IPS-NIHi11 (cell line): Measurements from ENCODE around the gene ULK4.
A peak's percentile ranks its signal among the peaks of the same experiment; 100 is the strongest.

Source experiments
- DNase-seq: peaks from one replicate; pipeline ENCODE4 v3.0.0; 2012; ENCODE audit warnings: mixed read lengths, low spot score

The ULK4 gene

DNA sequence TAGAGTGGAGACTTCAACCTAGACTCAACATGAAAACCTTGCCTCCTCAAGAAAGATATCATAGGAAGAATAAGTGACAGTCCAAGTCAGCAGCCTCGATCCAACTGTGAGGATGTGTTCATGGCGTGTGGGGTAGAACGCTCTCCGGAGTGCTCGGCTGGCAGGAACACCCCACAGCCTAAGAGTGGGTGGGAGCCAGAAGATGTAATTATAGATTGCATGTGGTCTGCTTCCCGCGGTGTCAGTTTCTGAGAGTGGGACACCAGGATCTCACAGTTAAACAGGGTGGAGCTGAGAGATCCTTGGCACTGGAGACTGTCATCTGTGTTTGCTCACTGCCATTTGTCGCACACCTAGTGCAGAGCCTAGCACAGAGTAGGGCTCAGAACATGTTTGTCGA lies 604.6 kb downstream of the ULK4 start:
- DNase-seq, result no peak

DNA sequence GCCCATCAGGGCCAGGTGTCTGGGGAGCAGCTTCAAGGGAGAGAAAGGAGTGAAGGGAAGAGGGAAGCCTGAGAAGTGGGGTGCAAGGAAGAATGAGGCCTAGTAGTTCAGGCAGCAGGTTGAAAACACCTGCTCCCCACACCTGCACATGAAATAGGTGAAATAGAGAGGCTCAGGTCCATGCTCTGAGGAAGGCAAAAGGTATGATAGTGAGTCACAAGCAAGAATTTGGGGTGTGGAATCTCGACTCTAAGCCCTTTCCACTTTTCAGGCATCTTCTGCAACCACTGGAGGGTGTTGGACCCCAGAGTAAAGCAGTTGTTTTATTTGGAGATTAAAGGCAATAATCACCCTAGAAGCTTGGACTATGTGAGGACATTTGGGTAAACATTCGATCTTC lies 605.1 kb downstream of the ULK4 start:
- no peak for DNase-seq

DNA sequence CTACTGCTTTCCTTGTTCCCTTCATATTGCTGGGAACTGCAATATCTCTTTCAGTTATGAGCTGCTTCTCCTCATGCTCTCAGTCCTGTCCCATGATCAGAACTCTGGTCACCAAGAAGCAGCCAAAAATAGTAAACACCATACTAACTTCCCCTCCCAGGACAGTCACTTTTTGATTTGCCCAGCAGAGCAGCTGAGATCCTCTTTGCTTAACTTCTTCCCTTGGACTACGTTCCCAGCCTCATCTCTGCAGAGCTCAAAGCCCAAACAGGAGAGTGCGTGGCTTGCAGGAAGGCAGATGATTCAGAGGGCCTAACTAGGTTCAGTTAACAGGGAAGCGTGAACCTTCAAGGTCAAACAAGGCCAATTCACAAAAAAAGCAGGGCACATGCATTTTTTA lies 609.4 kb downstream of the ULK4 start:
- no peak for DNase-seq

DNA sequence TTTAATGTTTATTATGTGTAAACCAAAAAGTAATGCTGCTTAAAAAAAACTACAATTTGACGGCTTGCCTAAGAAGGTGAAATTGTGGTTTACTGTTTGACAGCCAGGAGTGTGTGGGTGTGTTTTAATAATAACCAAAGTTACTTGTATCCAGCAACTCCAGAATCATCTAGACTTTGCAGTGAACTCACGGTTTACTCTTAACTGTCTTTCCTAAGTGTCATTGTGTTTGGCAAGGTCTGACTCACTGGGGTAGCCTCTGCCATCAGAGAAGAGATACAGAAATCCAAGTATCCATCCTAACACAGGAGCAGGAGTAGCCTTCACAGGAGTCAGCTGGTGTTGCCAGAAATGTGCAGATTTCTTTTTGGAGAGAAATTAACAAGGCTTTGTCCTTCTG lies 611.5 kb downstream of the ULK4 start:
- DNase-seq, result no peak

DNA sequence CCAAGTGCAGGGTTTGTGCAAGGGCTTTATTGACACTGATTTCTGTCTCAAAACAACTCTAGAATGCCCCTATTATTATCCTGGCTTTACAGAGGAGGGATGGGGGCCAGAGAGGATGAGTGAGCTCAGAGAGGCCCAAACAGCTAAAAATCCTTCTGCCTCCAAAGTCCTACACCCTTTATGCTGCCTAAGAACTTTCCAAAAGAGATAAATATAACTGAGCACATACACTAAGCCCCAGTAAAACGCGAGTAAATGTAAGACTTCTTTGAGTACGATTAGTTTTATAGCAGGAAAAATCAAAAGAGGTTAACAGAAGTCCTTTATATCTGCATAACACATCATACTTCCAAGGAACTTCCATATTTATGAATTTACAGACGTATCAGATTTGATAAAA lies 613.5 kb downstream of the ULK4 start:
- no peak for DNase-seq

DNA sequence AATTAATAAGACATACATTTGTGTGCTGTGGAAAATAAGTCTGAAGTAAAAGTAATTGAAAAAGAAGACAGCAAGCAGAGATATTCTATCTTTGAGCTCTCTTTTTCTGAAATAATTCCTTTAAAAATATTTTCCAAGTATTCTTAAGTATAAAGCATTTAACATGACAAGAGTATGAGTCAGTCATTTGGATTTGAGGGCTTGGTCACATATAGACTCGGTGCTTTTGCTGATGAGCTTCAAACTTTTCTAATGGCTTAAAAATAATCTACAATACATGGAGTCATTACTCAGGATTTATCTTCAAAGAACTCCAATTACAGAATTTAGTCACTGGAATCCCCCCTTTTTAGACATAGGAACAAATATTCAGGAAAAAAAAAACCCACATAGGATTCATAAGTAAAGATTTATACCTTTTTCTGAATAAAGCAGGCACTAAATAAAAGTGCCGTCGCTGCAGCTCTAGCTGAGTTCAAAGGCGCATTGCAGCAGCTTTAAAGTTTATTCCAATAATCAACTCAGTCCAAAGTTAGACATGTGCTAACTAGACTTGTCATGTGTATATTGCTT lies 615.1 kb downstream of the ULK4 start:
- no peak for DNase-seq

DNA sequence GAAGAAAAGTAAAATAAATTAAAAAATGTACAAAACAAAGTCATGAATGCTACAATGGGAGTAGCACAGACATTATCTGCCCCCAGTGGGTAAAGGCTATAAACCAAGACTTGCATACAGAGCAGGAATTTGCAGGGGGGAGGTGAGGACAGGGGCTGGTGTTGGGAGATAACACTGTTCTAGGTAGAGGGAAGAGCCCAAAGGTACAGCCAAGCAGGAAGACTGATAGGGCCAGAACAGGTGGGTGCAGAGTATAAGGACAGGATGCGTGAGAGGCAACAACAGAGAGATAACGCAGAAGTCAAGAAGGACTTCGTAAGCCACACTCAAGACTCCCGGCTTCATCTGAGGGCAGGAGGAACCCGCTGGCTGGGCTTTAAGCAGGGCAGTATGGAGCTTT lies 616.1 kb downstream of the ULK4 start:
- DNase-seq, result no peak

DNA sequence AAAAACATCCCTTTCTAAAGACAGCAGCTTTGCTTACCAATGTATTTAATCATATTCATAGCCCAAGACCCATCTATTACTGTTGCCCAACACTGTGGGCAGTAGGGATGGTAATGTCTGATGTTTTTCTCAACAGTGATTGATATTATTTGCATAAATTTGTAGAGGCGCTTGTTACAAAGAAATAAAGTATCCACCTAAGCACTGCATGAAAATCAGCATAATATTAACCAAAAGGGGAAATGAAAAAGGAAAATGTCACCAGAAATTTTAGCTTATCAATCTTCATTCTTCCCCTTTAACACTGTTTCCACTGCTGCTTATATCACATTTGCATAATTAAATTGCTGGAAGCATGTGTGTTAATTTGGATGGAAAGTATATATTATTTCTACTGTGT lies 622.1 kb downstream of the ULK4 start:
- DNase-seq, result no peak

DNA sequence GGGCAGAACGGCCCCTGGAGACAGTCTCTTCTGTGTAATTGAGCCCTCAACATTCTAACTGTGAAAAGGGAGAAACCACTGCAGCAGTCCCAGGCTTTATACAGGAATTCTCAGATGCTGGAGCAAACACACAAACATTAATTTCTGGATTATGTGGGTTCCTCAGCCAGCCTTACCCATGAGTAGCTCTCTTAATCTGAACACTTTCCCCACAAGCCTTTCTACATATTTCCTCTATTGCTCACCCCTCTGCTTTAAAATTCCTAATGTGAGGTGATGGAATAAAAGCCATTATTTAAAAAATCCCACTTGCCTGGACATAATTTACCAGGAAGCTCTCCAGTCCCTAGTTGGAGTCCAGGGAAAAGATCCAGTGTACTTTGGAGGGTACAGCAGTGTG lies 623.6 kb downstream of the ULK4 start:
- no peak for DNase-seq

DNA sequence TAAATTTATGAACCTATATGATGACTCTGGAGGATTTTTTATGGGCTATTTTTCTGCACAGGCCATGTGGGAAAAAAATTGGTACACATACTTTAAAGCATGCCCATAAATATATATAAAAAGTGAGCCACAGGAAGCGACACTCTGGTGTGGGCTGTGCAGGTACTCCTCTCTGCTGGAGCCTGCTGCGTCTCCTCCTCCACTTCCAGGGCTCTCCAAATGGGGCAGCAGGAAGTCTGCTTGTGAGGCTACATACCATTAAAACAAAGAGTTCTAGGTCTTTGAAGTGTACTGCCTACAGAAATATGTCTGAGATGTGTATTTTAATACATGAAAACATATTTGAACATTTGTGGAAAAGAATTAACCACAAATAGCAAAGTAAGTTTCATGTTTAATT lies 627.5 kb downstream of the ULK4 start:
- DNase-seq, result peak; percentile 28

DNA sequence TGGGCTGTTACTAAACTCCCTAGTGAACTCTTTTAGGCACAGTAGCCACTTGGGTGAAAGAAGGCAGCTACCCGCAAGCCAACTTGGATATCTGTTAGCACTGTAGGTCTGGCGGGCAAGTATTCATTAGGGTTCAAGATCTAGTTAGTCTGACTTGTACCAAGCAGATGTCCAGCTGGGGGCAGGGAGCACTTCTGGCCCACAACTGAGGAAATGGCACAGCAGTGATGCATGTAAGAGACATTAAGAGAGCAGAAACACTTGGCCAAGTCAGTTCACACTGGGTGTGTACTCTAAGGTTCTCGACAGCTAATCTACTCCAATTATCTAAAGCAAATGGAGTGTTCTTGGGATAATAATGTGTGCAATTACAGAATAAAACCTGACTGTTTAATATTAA lies 630.9 kb downstream of the ULK4 start:
- DNase-seq, result no peak

DNA sequence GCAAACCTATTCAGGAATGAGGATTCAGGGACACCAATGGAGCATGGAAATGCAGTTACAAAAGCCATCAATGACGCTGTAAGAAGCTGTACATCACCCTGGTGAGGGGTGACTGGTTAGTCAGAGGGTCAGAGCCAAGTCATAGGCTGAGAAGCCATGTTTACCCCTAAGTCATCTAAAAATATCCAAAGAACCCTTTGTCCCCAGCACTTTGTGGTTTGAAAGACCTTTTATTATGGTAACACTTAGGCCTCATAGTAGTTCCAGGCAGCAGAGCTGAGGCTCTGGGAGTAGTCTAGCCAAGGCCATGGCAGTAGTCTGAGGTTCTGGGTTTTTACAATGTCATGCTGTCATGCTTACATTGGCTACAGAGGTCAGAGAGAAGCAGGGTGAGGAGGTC lies 631.4 kb downstream of the ULK4 start:
- DNase-seq, result no peak

DNA sequence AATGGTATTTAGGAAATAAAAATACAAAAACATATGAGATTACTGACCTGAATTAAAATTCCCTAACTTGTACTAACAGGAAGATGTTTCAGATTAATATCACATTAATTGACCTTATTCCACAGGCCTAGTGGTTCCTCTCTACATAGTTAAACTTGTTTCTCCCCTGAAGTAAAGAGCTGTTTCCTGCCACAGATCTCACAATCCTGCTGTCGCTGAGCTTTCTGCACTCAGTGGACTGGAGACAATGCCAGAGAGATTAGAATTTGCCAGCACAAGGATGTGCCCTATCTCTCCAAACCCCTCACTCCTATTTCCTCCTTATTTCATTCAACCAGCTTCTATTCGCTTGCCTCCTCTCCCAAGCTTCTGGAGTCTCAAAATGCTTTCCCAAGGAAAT lies 632.0 kb downstream of the ULK4 start:
- DNase-seq, result no peak

DNA sequence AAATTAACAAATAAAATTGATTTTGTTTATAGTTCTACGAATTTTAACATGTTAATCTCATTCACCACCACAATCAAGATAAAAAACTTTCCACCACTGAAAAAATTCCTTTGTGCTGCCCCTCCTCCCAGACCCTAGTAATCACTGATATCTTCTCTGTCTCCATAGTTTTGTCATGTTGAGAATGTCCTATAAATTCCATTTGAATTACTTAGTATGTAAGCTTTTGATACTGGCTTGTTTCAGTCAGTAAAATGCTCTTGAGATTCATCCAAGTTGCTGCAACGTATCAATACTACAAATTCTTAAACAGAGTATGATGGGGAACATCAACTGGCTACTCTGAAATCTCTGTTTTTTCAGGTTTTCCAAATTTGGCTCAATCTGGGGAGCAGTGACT lies 633.0 kb downstream of the ULK4 start:
- DNase-seq, result no peak

DNA sequence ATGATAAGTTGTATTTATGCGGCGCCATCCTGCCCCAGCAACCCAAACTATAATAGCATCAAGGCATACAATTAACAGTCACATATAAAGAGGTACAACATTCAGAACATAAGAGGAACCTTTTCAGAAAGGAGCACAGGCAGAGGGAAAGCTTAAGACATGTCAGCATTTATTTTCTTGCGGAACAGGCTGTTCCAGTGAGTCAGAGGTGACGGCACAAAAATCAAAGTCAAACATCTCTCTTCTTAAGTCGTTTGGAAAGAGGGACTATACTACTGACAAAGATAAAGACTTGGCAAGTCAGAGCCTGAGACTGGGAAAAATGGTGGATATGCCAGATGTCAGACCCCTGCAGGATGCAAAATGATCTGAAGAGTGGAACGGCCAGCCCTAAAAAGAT lies 634.2 kb downstream of the ULK4 start:
- DNase-seq, result no peak

DNA sequence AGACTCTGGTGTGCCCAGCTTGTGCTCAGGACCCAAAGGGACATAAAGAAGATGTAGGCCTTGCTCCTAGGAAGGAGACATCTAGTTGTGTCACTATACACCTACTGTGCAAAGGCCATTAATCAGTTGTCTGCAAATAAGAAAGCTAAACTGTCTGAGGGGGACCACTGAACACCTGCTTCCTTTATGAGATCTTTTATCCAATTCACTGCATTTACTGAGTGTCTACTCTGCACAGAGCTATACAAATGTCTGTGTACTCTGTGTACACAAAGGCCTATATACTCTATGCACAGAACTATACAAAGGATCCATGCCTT lies 637.8 kb downstream of the ULK4 start:
- DNase-seq, result no peak

DNA sequence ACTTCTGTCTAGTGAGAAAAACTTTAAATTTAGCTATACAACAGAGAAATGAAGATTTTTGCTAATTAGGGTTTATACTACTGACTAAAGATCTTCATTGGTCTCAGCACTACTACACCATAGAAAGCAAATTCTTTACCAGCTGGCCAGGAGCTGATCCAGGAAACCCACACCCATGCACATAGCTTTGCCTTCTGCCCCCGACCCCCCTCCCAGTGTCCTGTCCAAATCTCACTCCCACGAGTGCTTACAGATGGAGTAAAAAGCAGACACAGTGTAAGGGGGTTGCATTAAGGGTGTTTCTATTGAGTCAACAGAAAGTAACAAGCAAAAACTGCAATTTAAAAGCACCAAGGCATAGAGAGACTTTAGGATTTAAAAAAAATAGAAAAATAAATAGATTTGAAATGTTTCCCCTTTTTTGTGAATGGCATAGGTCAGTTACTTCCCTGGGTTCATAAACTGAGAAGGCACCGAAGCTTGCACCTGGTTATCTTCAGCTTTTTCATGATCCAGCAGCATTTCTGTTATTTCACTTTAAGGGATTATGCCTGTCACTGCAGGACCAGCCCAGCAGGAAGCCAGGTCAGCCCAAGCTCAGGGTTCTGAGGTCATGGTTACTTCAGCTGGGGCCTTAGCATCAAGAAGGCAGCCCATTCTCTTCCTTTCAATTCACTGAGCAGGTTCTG lies 638.3 kb downstream of the ULK4 start:
- peak; percentile 16 for DNase-seq

DNA sequence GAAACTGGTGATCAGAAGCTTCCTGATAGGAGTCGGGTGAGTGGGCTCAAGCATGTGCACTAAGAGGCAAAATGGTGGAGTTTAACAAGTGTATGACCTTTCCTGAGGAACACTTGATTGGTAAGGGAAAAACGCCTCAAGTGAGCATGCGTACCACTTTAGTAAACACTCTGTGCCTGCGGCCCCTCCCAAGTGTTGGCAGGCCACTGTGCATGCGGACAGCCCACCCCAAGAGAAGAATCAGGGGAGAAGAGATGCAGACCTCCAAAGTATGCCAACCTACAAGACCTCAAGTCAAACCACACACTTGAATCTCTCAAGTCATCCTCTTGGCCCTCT lies 640.3 kb downstream of the ULK4 start:
- no peak for DNase-seq

DNA sequence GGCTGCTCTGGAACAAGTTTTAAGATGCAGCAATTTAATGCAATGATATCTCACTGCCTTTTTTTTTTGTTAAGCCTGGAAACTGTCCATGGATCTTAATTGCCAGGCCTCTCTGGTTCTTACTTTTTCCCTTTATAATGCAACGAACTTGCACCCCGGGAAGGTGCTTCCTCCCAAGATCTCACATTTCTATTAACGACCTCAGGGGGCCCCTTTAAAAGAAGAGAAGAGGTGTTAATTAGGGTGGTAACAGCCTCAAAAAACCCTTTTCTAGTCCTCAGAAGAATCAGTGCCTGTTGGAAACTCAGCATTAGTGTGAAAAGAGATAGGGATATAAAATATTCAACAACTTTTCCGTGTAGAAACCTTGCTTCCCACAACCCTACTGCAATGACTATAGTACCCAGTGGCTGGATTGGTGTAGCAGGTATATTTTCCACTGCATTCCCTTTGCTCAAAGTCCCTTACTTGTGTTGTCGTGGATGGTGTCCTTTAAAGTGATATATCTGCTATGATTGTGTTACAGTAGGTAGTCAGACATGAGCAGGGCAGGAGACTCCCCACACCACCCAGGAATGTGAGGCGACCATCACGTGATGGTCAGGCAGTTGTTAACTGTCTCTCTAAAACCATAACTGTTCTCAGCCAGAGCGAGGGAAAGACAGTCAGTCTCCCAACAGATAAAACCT lies 640.8 kb downstream of the ULK4 start:
- peak; percentile 26 for DNase-seq

DNA sequence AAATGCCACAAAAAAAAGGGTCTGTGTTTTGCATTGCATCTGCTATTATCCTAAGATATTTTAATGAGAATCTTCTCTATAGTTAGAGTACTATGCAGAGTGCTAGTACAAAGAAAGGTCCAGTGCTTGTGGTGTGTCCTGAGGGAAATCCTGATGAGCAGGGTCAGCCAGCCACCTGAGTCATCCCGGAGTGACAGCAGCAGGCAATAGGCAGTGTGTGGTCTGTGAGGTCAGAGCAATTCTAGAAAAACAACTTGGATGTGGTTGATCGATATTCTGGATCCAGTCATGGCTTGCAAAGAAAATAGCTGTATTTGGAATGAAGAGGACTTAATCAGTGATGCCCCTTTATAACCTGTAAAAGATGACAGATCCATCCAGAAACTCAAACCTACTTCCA lies 643.4 kb downstream of the ULK4 start:
- DNase-seq, result no peak

DNA sequence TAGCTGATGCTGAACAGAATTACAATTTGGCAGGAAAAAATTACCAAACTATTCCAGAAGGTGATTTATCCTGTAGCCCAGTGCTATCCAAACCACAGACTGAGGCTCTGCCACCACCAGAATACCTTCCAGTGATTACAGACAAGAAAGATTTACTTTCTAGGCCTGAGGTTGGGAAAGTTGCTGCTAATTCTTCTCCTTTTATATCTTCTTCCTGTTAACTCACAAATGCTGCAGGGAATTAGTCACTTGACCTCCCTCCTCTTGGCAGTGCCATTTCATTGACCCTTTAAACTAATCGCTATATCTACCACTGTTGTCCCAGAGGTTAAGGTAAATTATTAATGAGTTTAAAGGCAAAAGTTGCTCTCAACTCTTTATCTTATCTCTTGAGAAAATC lies 644.2 kb downstream of the ULK4 start:
- DNase-seq, result no peak

DNA sequence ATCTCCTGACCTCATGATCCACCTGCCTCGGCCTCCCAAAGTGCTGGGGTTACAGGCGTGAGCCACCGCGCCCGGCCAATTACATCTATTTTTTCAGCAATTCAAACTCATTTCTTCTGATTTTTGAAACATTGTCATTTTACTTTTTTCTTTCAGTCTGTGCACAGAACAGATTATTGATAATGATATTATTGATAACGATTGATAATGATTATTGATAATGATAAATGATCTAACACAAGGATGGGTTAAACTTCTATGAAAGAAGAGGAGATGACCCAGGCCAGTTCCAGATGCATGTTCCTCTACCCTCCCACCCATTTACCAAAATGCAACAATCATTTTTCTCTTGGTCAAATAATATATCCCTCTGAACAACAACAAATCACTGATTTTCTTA lies 644.6 kb downstream of the ULK4 start:
- no peak for DNase-seq

DNA sequence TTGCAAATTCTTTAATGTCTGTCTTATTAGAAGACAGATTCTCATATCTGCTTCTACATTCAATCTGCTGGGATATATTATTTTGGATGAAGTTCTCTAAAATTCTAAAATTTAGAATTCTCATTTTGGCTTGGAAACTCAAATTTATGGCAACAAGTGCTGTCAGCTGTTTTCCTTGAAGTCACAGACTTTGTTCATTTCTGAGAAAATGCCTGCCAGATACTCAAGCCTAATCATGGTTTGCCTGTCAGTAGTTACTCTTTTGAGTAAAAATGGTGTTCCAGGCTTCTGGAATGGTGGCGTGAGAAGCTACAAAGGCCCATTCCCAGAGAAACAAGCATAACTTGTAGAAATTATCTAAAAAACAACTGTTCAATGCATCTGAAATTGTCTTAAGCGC lies 646.8 kb downstream of the ULK4 start:
- DNase-seq, result no peak

DNA sequence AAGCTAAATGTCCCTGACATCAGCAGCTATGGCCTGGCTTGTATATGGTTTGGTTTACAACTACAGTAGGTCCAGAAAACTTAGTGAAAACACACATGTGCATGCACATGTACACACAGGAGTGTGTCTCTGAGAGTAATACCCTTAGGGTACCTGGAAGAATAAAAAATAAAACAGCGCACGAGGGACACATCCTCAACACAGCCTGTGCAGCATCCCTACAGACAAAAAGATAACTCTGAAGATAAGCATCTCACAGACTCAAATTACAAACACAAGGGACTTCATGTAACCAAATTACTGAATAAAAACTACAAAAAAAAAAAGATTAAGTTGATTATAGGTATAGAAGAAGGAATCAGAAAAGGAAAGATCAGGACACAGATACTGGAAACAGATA lies 653.8 kb downstream of the ULK4 start:
- DNase-seq, result no peak
